Lower leg skin (tissue), 3 donors: ENCODE data around the gene BTBD16.

Experiments
- POLR2A ChIP-seq, 2 donors: fragments of 450-650 bp; IDR thresholded peaks; one replicate each; pipeline ENCODE4 v1.6.1; 2016 to 2017; ENCODE audit warnings: antibody characterized with exemption in 2 of 2, mild to moderate bottlenecking in 1 of 2, moderate library complexity in 1 of 2
- TF ChIP-seq, protein P1 (sequence below), 3 donors: fragments of 450-650 bp; IDR thresholded peaks; one replicate each; pipeline ENCODE4 v1.5.1; 2016; ENCODE audit warnings: antibody characterized with exemption in 3 of 3, mild to moderate bottlenecking in 3 of 3, moderate library complexity in 2 of 3

DNA sequence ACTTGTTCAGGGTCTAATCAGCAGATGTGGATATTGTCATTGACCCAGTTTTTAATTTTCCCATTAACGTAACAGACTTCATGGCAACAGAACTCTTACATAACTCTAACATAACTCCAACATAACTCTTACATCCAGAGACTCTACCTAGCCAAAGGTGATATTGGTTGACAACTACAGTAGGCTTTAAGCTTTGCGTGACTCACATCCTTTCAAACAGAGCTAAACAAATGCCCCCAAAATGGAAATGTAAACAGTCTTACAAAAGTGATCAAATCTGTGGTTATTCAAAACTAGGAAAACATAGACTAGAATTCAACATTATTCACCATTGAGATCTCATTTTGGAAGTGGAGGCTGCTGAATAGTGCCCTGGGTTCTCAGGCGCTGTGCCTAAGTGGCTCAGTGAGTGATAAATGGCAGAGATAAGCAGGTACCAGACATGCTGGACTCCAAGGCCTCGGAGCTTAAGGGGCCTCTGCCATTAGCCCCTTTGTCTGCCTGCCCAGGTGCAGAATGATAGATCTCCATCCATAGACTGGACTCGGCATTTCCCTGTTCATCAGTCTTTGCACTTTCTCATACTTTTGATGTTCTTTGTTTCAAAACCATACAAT, 34.3 kb upstream of the BTBD16 start:
- TF ChIP-seq, protein P1, sequence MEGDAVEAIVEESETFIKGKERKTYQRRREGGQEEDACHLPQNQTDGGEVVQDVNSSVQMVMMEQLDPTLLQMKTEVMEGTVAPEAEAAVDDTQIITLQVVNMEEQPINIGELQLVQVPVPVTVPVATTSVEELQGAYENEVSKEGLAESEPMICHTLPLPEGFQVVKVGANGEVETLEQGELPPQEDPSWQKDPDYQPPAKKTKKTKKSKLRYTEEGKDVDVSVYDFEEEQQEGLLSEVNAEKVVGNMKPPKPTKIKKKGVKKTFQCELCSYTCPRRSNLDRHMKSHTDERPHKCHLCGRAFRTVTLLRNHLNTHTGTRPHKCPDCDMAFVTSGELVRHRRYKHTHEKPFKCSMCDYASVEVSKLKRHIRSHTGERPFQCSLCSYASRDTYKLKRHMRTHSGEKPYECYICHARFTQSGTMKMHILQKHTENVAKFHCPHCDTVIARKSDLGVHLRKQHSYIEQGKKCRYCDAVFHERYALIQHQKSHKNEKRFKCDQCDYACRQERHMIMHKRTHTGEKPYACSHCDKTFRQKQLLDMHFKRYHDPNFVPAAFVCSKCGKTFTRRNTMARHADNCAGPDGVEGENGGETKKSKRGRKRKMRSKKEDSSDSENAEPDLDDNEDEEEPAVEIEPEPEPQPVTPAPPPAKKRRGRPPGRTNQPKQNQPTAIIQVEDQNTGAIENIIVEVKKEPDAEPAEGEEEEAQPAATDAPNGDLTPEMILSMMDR (IDR thresholded peaks at IDR 0.05) = no peak
- TF ChIP-seq POLR2A (IDR thresholded peaks at IDR 0.05) = no peak
